GM23248 (cell line): ENCODE data around the gene PARS2.

ENCODE experiments used
- EZH2 ChIP-seq: fragments of 200-600 bp; sonication (generic); IDR thresholded peaks from 2 replicates; pipeline ENCODE4 v1.6.1; 2018; ENCODE audit warnings: antibody characterized with exemption, mild to moderate bottlenecking; ENCODE audit not compliant: insufficient read depth, poor library complexity, severe bottlenecking
- EZH2phosphoT487 ChIP-seq: fragments of 200-600 bp; sonication (generic); IDR thresholded peaks from 2 replicates; pipeline ENCODE4 v1.6.1; 2018; ENCODE audit warnings: antibody characterized with exemption, moderate library complexity, mild to moderate bottlenecking, low read depth; ENCODE audit not compliant: insufficient read depth

DNA sequence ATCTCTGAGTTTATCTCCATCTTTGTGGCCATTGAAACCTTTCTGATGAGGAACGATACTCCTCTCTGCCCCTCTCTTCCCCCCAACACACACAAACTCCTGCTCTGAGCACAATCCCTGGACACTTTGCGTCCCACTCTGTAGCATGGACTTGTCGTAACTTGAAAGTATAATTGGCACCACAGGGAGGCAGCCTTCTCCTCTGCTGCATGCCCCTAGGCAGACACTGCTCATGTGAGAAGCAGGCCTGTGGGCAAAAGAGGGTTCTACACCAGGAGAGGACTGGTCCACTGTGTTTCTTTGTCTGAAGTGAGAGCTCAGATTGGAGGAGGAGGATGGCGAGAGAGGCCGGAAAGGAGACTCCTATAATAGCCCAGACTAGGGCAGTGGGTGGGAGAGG is 3.8 kb upstream of the PARS2 start:
- no peak for TF ChIP-seq EZH2
- TF ChIP-seq EZH2phosphoT487: no peak
